ENCODE measurements around the gene FOXN4. TPM values are rescaled to one million over a fixed set of nuclear protein-coding genes. Genes with fewer than 3 reads are reported as not detected.

FOXN4 gene
- total RNA-seq, 4 donors from 2014 or later, result not detected

GRCh38 chr12:109261939-109262338, 47.1 kb downstream of the FOXN4 start:
- DNase-seq, result no peak
- WGBS, 2 donors, result 88 to 91% methylated on average over 2 of the region's 2 CpGs
- no peak for TF ChIP-seq POLR2A (IDR thresholded peaks at IDR 0.05)
- no peak for TF ChIP-seq CTCF (IDR thresholded peaks at IDR 0.05)
- Histone ChIP-seq H3K36me3 (peaks cover 0 to 97% (median 25%) of the 10 kb centered on the region in 3 donors), H3K4me3 (no peak overlapping the region), H3K27ac (no peak overlapping the region), H3K4me1 (no peaks in the 10 kb centered on the region), H3K9me3 (peaks cover 0 to 4% (median 0%) of the 10 kb centered on the region in 3 donors), H3K27me3 (no peaks in the 10 kb centered on the region)
- intact Hi-C loops (cut with DNase I), result no loop called here

- intact Hi-C loops (cut with DNase I), result no loop called here
- Histone ChIP-seq H3K27me3 (no peaks in the 10 kb centered on the region), H3K27ac (no peak overlapping the region), H3K36me3 (peaks cover 0 to 97% (median 22%) of the 10 kb centered on the region in 3 donors), H3K4me3 (no peak overlapping the region), H3K4me1 (no peaks in the 10 kb centered on the region), H3K9me3 (peaks cover 0 to 4% (median 0%) of the 10 kb centered on the region in 3 donors)
- DNase-seq, result no peak
- TF ChIP-seq CTCF (IDR thresholded peaks at IDR 0.05), result no peak
- TF ChIP-seq POLR2A (IDR thresholded peaks at IDR 0.05), result no peak
- 88 to 94% methylated on average over 1 of the region's 1 CpG for WGBS, 2 donors
These were observed 48.0 kb downstream of the FOXN4 start for GRCh38 chr12:109261087-109261486.

GRCh38 chr12:109259545-109259895, 49.6 kb downstream of the FOXN4 start:
- Histone ChIP-seq H3K36me3 (peaks cover 0 to 97% (median 8%) of the 10 kb centered on the region in 3 donors), H3K27me3 (no peaks in the 10 kb centered on the region), H3K4me1 (no peaks in the 10 kb centered on the region), H3K9me3 (peaks cover 0 to 4% (median 0%) of the 10 kb centered on the region in 3 donors), H3K27ac (no peak overlapping the region), H3K4me3 (no peak overlapping the region)
- no peak for TF ChIP-seq POLR2A (IDR thresholded peaks at IDR 0.05)
- no peak for TF ChIP-seq CTCF (IDR thresholded peaks at IDR 0.05)
- WGBS, 2 donors, result 47 to 65% methylated on average over 1 of the region's 1 CpG
- intact Hi-C loops (cut with DNase I), result no loop called here
- DNase-seq, result no peak

GRCh38 chr12:109258607-109259544, 50.2 kb downstream of the FOXN4 start:
- peaks cover 0 to 8% (median 3%) of the 10 kb centered on the region in 3 donors for H3K9me3 ChIP-seq
- TF ChIP-seq POLR2A (IDR thresholded peaks at IDR 0.05) (no peak), CTCF (IDR thresholded peaks at IDR 0.05) (no peak)
- peaks cover 0 to 97% (median 9%) of the 10 kb centered on the region in 3 donors for H3K36me3 ChIP-seq
- no peaks in the 10 kb centered on the region for H3K4me1 ChIP-seq
- H3K27me3 ChIP-seq, result no peaks in the 10 kb centered on the region
- no peak for DNase-seq
- H3K27ac ChIP-seq, result no peak overlapping the region
- 81 to 93% methylated on average over 3 to 5 of the region's 16 CpGs for WGBS, 2 donors
- intact Hi-C loops (cut with DNase I), result no loop called here
- H3K4me3 ChIP-seq, result no peak overlapping the region

- H3K9me3 ChIP-seq, result peaks cover 0 to 7% (median 7%) of the 10 kb centered on the region in 3 donors
- no peak overlapping the region for H3K27ac ChIP-seq
- DNase-seq, result no peak
- intact Hi-C loops (cut with DNase I), result no loop called here
- no peaks in the 10 kb centered on the region for H3K27me3 ChIP-seq
- 73% methylated on average over 3 of the region's 6 CpGs; no CpG with 5 or more reads in 1 of the 2 donors for WGBS, 2 donors
- H3K4me3 ChIP-seq, result no peak overlapping the region
- peaks cover 0 to 97% (median 12%) of the 10 kb centered on the region in 3 donors for H3K36me3 ChIP-seq
- no peaks in the 10 kb centered on the region for H3K4me1 ChIP-seq
- TF ChIP-seq CTCF (IDR thresholded peaks at IDR 0.05), result no peak
- TF ChIP-seq POLR2A (IDR thresholded peaks at IDR 0.05), result no peak
These were observed 50.9 kb downstream of the FOXN4 start for GRCh38 chr12:109258201-109258600.
